PFSK-1 (cell line): ENCODE data around the gene FBXO8.

Experiments used
- FOXP2 ChIP-seq: optimal IDR thresholded peaks from 2 replicates; pipeline ENCODE3; 2011; ENCODE audit warnings: borderline replicate concordance, control low read depth, inconsistent platforms; ENCODE audit not compliant: insufficient read depth; ENCODE audit errors: extremely low read length, extremely low read depth
- POLR2AphosphoS5 ChIP-seq: IDR thresholded peaks from 2 replicates; pipeline ENCODE4 v1.6.1; 2012; ENCODE audit warnings: low read depth, mild to moderate bottlenecking, control low read depth, low read length, moderate library complexity
- SIN3A ChIP-seq: IDR thresholded peaks from 2 replicates; pipeline ENCODE4 v1.6.1; 2012; ENCODE audit warnings: mild to moderate bottlenecking, low read length, moderate library complexity, borderline replicate concordance; ENCODE audit not compliant: insufficient read depth
- TAF1 ChIP-seq: IDR thresholded peaks from 2 replicates; pipeline ENCODE4 v1.6.1; 2012; ENCODE audit warnings: low read length, control low read depth, borderline replicate concordance; ENCODE audit not compliant: insufficient read depth
- TF ChIP-seq, protein P1 (sequence below), 2 experiments: IDR thresholded peaks; 2 replicates each; pipeline versions ENCODE4 v1.6.1 to v1.8.0; 2011 to 2012; ENCODE audit warnings: low read depth in 2 of 2, low read length in 2 of 2, control low read depth in 1 of 2, inconsistent platforms in 1 of 2, mild to moderate bottlenecking in 1 of 2, moderate library complexity in 1 of 2; ENCODE audit not compliant: insufficient read depth in 1 of 2

FBXO8 gene

DNA sequence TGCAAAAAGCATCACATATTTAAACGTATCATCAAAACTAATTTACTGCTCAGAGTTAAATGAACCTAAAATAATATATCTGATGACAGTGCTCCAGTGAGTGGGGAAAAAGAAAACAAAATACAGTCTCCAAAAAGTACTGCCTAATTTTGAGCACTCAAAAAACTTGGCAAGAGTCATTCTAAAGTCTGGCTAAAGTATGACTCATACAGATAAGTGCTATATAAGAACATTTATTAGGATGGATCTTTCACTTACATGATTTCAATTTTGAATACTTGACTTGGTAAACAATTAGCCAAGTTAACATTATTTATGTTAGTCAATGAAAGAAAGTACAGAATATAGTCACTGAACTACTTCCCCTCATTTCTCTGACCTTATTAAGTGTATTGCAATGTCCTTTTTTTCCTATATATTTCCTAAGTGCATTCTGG is 27.2 kb downstream of the FBXO8 start:
- TF ChIP-seq TAF1 (no peak), SIN3A (no peak), POLR2AphosphoS5 (no peak), FOXP2 (no peak)
- TF ChIP-seq, protein P1, sequence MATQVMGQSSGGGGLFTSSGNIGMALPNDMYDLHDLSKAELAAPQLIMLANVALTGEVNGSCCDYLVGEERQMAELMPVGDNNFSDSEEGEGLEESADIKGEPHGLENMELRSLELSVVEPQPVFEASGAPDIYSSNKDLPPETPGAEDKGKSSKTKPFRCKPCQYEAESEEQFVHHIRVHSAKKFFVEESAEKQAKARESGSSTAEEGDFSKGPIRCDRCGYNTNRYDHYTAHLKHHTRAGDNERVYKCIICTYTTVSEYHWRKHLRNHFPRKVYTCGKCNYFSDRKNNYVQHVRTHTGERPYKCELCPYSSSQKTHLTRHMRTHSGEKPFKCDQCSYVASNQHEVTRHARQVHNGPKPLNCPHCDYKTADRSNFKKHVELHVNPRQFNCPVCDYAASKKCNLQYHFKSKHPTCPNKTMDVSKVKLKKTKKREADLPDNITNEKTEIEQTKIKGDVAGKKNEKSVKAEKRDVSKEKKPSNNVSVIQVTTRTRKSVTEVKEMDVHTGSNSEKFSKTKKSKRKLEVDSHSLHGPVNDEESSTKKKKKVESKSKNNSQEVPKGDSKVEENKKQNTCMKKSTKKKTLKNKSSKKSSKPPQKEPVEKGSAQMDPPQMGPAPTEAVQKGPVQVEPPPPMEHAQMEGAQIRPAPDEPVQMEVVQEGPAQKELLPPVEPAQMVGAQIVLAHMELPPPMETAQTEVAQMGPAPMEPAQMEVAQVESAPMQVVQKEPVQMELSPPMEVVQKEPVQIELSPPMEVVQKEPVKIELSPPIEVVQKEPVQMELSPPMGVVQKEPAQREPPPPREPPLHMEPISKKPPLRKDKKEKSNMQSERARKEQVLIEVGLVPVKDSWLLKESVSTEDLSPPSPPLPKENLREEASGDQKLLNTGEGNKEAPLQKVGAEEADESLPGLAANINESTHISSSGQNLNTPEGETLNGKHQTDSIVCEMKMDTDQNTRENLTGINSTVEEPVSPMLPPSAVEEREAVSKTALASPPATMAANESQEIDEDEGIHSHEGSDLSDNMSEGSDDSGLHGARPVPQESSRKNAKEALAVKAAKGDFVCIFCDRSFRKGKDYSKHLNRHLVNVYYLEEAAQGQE (IDR thresholded peaks at IDR 0.05; ENCODE audit: insufficient read depth in 1 of 2, low read depth in 2 of 2, low read length in 2 of 2) = no peak

DNA sequence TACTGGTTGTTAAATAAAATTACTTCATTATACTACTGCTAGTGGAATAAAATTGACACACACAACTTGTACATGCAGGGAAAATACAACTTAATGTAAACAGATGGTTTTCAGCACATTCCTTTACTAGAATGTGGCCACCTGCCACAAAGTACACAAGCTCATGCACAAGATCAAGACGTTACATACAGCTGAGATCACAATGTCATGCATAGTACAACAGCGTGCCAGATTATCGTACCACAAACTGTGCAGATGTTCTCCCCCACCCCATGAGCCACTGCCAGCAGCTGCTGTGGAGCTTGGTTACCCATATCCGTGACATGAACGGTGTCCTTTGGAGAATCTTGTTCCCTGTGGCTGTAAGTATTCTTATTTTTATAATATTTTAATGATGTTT is 27.7 kb downstream of the FBXO8 start:
- TF ChIP-seq TAF1 = no peak
- TF ChIP-seq, protein P1 (IDR thresholded peaks at IDR 0.05; ENCODE audit: insufficient read depth in 1 of 2, low read depth in 2 of 2, low read length in 2 of 2) = no peak
- no peak for TF ChIP-seq POLR2AphosphoS5
- TF ChIP-seq FOXP2 = no peak

DNA sequence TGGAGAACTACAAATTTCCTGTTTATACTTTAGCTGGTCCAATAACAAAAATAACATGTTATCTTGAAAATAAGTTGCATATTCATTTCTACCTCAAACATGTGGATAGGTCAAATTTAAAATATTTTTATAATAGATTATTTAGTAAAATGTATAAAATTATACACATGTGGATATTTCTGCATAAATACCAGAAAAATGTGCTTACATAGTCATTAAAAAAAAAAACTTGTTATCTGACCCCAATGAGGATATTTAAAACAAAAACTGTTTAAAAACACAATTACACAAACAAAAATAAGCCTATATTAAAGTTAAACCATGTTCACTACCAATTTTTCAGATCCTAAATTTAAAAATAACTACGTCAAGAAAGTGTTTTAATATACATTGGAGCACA is 28.1 kb downstream of the FBXO8 start:
- TF ChIP-seq, protein P1 (IDR thresholded peaks at IDR 0.05; ENCODE audit: insufficient read depth in 1 of 2, low read depth in 2 of 2, low read length in 2 of 2) = no peak
- TF ChIP-seq FOXP2 (no peak), SIN3A (no peak)

DNA sequence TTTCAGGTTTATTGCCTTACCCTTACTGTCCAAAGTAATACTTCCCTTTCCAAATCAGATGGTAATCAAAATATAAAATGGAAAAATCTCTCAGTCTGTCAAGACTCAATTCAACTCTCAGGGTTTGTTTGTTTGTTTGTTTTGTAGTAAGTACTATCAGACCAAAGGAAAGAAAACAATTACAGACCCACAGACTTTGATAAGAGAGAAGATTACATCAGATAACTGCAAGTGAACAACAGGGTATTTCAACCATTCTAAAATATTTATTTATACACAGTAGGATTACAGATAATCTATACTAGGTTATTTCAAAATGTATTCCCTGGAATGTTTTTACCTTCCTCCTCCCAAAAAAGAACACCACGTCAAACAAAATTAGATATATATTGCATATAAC is 28.9 kb downstream of the FBXO8 start:
- TF ChIP-seq, protein P1 (IDR thresholded peaks at IDR 0.05; ENCODE audit: insufficient read depth in 1 of 2, low read depth in 2 of 2, low read length in 2 of 2) = no peak
- TF ChIP-seq TAF1 (no peak), POLR2AphosphoS5 (no peak), FOXP2 (no peak)

DNA sequence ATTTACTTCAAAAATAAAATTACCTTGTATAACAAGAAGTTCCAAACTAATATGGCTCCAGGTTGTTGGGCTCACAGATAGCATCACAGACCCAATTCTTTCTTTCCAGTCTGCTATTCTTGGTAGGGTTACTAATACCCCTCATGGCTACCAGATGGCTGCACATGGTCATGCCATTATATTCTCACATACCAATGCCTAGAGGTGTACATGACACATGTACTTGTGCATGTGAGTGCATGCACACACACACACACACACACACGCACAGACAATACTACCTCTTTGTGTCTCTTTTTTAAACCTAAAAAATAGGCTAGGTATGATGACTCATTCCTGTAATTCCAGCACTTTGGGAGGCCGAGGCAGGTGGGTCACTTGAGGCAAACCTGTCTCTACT is 31.1 kb downstream of the FBXO8 start:
- TF ChIP-seq POLR2AphosphoS5 (no peak), SIN3A (no peak), FOXP2 (no peak)
